Astrocyte of the cerebellum (primary cell): ENCODE data around the gene DBF4B.

Source experiments
- DNase-seq: peaks from one replicate; pipeline ENCODE4 v3.0.0-alpha.2; 2011; ENCODE audit warnings: low read depth
- H3K4me3 ChIP-seq: 2 replicates; pipeline ENCODE4 v1.5.1; 2011; ENCODE audit warnings: mild to moderate bottlenecking, low read depth, low read length, moderate library complexity
- in situ Hi-C: cut with HindIII; loops from 2 replicates; pipeline ENCODE4 v1.10.0; 2017; ENCODE audit warnings: low sequenced_read_pairs
- TF ChIP-seq, protein P1 (sequence below): IDR thresholded peaks from 2 replicates; pipeline ENCODE4 v1.5.1; 2012; ENCODE audit warnings: low read length, low read depth, moderate library complexity, mild to moderate bottlenecking; ENCODE audit errors: missing control alignments

DBF4B gene, protein sequence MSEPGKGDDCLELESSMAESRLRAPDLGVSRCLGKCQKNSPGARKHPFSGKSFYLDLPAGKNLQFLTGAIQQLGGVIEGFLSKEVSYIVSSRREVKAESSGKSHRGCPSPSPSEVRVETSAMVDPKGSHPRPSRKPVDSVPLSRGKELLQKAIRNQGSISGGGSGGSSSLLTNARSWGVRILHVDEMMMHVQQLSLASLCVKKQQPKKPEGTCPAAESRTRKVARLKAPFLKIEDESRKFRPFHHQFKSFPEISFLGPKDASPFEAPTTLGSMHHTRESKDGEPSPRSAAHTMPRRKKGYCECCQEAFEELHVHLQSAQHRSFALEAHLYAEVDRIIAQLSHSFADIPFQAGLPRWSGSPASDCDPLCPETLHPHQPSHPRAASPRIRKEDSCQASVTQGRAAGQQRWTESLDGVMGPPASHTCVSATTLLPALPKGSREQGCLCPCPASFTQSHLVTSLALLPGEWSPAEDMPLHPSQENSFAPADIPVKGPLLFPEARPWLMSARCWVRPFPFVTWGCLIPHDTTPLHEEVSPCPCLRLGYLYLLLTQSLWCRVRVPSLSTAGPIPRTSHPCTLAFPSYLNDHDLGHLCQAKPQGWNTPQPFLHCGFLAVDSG

DNA sequence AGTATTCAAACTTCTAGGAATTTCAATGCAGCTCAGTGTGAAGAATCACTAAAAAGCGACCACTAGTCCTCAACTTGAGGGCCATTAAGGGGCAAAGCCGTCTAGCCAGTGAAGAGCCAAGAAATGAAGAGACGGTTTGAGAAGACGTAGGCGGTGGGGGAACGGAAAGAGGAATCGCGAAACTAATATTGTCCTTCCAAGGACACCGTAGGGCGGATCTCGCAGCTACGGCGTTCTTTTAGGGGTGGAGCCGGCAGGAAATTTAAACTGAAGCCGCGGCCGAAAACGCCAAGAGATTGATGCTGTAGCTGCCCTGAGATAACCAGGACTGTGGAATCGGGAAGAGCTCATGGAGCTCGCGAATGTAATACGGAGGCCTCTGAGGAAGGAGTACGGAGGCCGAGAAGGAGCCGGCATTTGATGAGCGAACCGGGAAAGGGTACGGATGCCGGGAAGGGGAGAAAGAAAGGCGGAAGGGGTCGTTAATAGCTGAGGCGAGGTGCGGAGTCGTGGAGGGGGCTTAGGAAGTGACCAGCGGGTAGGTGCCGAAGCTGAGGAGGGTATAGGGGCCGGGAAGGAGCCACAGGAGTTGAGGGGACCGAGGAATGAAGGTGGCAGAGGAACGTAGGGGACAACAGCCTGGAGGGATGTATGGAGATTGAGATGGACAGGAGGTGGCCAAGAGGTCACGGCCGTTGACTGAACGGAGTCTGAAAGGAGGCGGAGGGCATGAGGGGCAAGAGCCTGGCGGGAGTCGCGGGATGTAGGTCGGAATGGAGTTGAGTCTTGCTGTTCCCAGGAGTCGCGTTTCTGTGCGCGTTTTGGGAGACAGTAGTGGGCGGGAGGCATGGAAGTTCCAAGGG, at the start of gene DBF4B:
TSS of gene DBF4B (plus strand) at position 265 of the 863 bp plus-strand sequence. CDS start at position 421, 156 bp downstream.
- in situ Hi-C loops = no loop called here
- TF ChIP-seq, protein P1, sequence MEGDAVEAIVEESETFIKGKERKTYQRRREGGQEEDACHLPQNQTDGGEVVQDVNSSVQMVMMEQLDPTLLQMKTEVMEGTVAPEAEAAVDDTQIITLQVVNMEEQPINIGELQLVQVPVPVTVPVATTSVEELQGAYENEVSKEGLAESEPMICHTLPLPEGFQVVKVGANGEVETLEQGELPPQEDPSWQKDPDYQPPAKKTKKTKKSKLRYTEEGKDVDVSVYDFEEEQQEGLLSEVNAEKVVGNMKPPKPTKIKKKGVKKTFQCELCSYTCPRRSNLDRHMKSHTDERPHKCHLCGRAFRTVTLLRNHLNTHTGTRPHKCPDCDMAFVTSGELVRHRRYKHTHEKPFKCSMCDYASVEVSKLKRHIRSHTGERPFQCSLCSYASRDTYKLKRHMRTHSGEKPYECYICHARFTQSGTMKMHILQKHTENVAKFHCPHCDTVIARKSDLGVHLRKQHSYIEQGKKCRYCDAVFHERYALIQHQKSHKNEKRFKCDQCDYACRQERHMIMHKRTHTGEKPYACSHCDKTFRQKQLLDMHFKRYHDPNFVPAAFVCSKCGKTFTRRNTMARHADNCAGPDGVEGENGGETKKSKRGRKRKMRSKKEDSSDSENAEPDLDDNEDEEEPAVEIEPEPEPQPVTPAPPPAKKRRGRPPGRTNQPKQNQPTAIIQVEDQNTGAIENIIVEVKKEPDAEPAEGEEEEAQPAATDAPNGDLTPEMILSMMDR = no peak
- peak within 1 kb of the TSS; percentile 87 for H3K4me3 ChIP-seq
- DNase-seq = peak; percentile 81

GRCh38 chr17:44661835-44662234, 46.6 kb upstream of the DBF4B start:
- H3K4me3 ChIP-seq = no peak overlapping the region
- TF ChIP-seq, protein P1 = no peak
- no peak for DNase-seq
- in situ Hi-C loops = no loop called here

DNA sequence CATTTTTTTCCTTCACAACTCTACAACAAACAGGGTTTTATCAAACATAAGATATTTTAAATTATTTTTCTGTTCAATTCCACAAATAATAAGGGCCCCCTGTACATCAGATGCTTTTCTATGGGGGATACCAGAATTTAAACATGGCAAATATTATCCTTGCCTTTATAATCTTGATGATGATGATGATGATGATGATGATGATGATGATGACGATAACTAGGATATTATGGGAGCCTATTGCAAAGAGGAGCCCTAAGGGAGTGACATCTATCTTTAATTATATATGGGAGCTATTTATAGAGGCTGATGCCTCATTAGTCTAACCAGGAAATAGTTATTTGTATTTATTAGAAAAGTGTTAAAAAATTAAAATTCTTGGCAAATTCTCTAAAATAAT, 45.4 kb upstream of the DBF4B start:
- in situ Hi-C loops = no loop called here
- TF ChIP-seq, protein P1 = no peak
- no peak for DNase-seq
- H3K4me3 ChIP-seq = no peak overlapping the region

DNA sequence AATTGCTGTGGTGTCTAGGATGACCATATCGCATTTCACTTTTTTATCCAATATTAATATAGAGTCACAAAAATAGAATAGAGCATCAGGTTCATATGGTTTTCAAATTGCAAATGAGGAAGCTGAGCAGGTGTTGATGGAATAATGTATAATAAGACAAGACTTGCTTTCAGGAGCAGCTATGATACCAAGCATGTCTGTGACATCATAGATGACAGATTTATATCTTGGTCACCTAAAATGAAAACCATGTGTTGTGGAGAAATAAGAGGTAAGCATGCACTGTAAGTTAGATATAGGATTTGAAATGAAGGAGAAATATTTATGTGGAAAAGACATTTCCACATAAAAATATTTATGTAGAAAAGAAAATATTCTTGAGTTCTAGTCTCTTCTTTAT, 43.6 kb upstream of the DBF4B start:
- DNase-seq = no peak
- in situ Hi-C loops = no loop called here
- TF ChIP-seq, protein P1 = no peak
- no peak overlapping the region for H3K4me3 ChIP-seq

DNA sequence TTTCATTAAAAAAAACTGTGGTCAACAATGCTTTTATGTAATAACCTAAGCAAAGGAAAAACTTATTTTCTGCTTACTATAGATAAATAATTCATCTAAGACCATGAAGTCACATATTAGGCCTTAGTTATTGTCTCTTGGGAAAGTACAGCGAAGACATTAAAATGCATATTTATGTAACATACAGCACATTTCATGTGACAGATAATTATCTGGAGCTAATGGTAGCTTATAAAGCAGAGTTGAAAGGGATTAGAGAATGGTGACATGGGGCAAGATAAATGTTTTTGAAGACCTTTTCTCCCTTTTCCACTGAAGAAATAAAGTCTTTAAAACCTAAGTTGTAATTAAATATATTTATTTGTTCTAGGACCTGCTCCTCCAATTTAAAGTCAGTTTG, 42.5 kb upstream of the DBF4B start:
- TF ChIP-seq, protein P1 = no peak
- in situ Hi-C loops = no loop called here
- H3K4me3 ChIP-seq = no peak overlapping the region
- no peak for DNase-seq

GRCh38 chr17:44672479-44673093, 35.9 kb upstream of the DBF4B start:
- in situ Hi-C loops = no loop called here
- DNase-seq = no peak
- TF ChIP-seq, protein P1 = peak; percentile 44
- no peak overlapping the region for H3K4me3 ChIP-seq
